Ovary (tissue), 10 donors: ENCODE measurements around the gene AQP2. TPM values are rescaled to one million over a fixed set of nuclear protein-coding genes. Genes with fewer than 3 reads are reported as not detected.

Experiments used
- DNase-seq, 5 donors: peaks; one replicate each; pipeline ENCODE4 v3.0.0-alpha.2; 2019 to 2020
- H3K27ac ChIP-seq, 2 donors: fragments of 200-600 bp; one replicate each; pipeline versions ENCODE4 v1.5.1 to v1.8.0; 2019 to 2022
- H3K27me3 ChIP-seq: fragments of 200-600 bp; one replicate; pipeline ENCODE4 v1.8.0; 2022
- H3K36me3 ChIP-seq: fragments of 200-600 bp; sonication (generic); one replicate; pipeline ENCODE4 v1.5.1; 2019
- H3K4me1 ChIP-seq: one replicate; pipeline ENCODE4 v1.8.1; 2013; ENCODE audit warnings: mild to moderate bottlenecking, moderate library complexity; ENCODE audit not compliant: insufficient read depth
- H3K4me3 ChIP-seq: fragments of 200-600 bp; sonication (generic); one replicate; pipeline ENCODE4 v1.5.1; 2017
- H3K9me3 ChIP-seq, 2 donors: fragments of 200-600 bp in 1 of 2; sonication (generic) in 1 of 2; one replicate each; pipeline versions ENCODE4 v1.5.1 to v1.8.1; 2013 to 2019; ENCODE audit warnings: mild to moderate bottlenecking in 1 of 2, moderate library complexity in 1 of 2
- EP300 ChIP-seq: sonication (generic); formaldehyde crosslinking; IDR thresholded peaks from one replicate; pipeline ENCODE4 v1.6.1; 2017; ENCODE audit warnings: antibody characterized with exemption
- POLR2A ChIP-seq: fragments of 450-650 bp; IDR thresholded peaks from one replicate; pipeline ENCODE4 v1.6.1; 2017; ENCODE audit warnings: antibody characterized with exemption, mild to moderate bottlenecking, moderate library complexity
- WGBS, 3 donors: extraction: QIAGEN DNeasy Blood & Tissue Kit in 1 of 3; methylation state at CpG; one replicate each; pipeline versions ENCODE4 v1.1.5 to v1.1.7; 2013 to 2017; 5-methylcytosine and 5-hydroxymethylcytosine counted together
- intact Hi-C, 4 donors: fragments of 100-400 bp; cut with DNase I; formaldehyde crosslinking; loops; one replicate each; pipeline versions ENCODE4 v1.11.0 to v1.15.1; 2022 to 2023
- long read RNA-seq, 3 donors: library from polyadenylated mRNA in 2 of 3; unstranded in 2 of 3; transcript quantifications; one replicate each; pipeline ENCODE4 v2.0.0 and lab custom pipeline, GENCODE V29; 2021 to 2026
- polyA plus RNA-seq, 2 donors: library from polyadenylated mRNA; stranded (reverse); fragments of 200-250 nt in 1 of 2; fragments of 350-450 nt in 1 of 2; fragmentation: Illumina TruSeq in 1 of 2; extraction: RNeasy Lipid Tissue Mini Kit (QIAGEN cat#74804) in 1 of 2; gene quantifications; one replicate each; pipeline ENCODE4 v1.2.3, GENCODE V29; 2013 to 2014
- total RNA-seq, 7 donors: library from RNA; depleted of rRNA in 2 of 7; stranded (reverse); fragments of >200 nt in 2 of 7; fragmentation: NEBNext Ultra II Directional in 3 of 7; extraction: Animal tissue kit (Norgen Biotek cat#: 25700) in 3 of 7; gene quantifications; one replicate each; pipeline versions ENCODE4 v1.1.0 to v1.2.4, GENCODE V29; 2016 to 2023
- TF ChIP-seq, protein P1 (sequence below), 3 donors: fragments of 450-650 bp in 2 of 3; fragments of 200-600 bp in 1 of 3; IDR thresholded peaks; one replicate each; pipeline versions ENCODE4 v1.5.1 to v1.8.0; 2016 to 2022; ENCODE audit warnings: antibody characterized with exemption in 3 of 3, mild to moderate bottlenecking in 1 of 3
- donor health status: DM: no; HTN: no; CAD: no; lungs with moderate emphysema.
- donor health status: DM: no; HTN: no; CAD: no.
- donor health status: Bipolar disorder and iron deficiency.
- donor health status: DM: yes; HTN: yes; CAD: no.
- donor health status: DM: no; HTN: no; CAD: no.
- donor health status: DM: yes; HTN: yes; CAD: no.

AQP2 gene
- 1 to 10 TPM in 1 of 7 donors, under 1 TPM in 1, not detected in 5; 0.11 to 2.1 TPM for total RNA-seq
- 1 to 10 TPM in 1 of 2 donors, not detected in 1; 3.7 TPM for polyA plus RNA-seq
- long read RNA-seq, donor 1 = 0 reads
- long read RNA-seq, donor 2 = 0 reads
- long read RNA-seq, donor 3 = 0 reads

GRCh38 chr12:49950273-49951251 is at the start of gene AQP2:
Gene AQP2, plus strand, starts transcription at chr12:49950737. Its CDS starts 94 bp downstream, at chr12:49950831.
- no peak within 1 kb of the TSS for H3K4me3 ChIP-seq
- peak in 2 of 5 donors; percentile 2 to 28 for DNase-seq
- TF ChIP-seq POLR2A (no peak), EP300 (no peak)
- TF ChIP-seq, protein P1, sequence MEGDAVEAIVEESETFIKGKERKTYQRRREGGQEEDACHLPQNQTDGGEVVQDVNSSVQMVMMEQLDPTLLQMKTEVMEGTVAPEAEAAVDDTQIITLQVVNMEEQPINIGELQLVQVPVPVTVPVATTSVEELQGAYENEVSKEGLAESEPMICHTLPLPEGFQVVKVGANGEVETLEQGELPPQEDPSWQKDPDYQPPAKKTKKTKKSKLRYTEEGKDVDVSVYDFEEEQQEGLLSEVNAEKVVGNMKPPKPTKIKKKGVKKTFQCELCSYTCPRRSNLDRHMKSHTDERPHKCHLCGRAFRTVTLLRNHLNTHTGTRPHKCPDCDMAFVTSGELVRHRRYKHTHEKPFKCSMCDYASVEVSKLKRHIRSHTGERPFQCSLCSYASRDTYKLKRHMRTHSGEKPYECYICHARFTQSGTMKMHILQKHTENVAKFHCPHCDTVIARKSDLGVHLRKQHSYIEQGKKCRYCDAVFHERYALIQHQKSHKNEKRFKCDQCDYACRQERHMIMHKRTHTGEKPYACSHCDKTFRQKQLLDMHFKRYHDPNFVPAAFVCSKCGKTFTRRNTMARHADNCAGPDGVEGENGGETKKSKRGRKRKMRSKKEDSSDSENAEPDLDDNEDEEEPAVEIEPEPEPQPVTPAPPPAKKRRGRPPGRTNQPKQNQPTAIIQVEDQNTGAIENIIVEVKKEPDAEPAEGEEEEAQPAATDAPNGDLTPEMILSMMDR (IDR thresholded peaks at IDR 0.05) = no peak
- no peaks in the 10 kb centered on the region for H3K36me3 ChIP-seq
- H3K4me1 ChIP-seq = no peaks in the 10 kb centered on the region
- H3K27me3 ChIP-seq = no peaks in the 10 kb centered on the region
- no peaks in the 10 kb centered on the region for H3K9me3 ChIP-seq
- intact Hi-C loops = no loop called here
- H3K27ac ChIP-seq = no peak within 1 kb of the TSS
- 80 to 82% (median 82%) methylated on average over 32 of the region's 32 CpGs for WGBS, 3 donors

GRCh38 chr12:49901026-49901425 is 49.5 kb upstream of the AQP2 start:
- Histone ChIP-seq H3K9me3 (no peaks in the 10 kb centered on the region), H3K4me3 (no peak overlapping the region), H3K36me3 (no peaks in the 10 kb centered on the region), H3K4me1 (peaks cover 1% of the 10 kb centered on the region), H3K27me3 (no peaks in the 10 kb centered on the region), H3K27ac (no peak overlapping the region)
- 82 to 88% (median 86%) methylated on average over 4 of the region's 4 CpGs for WGBS, 3 donors
- TF ChIP-seq, protein P1 (IDR thresholded peaks at IDR 0.05) = no peak
- TF ChIP-seq EP300 = no peak
- no peak for TF ChIP-seq POLR2A
- intact Hi-C loops = no loop called here
- peak in 1 of 5 donors; percentile 10 for DNase-seq

- Histone ChIP-seq H3K4me3 (no peak overlapping the region), H3K4me1 (peaks cover 1% of the 10 kb centered on the region), H3K36me3 (no peaks in the 10 kb centered on the region), H3K27ac (no peak overlapping the region), H3K27me3 (no peaks in the 10 kb centered on the region), H3K9me3 (no peaks in the 10 kb centered on the region)
- DNase-seq = peak in 2 of 5 donors; percentile 4 to 22
- TF ChIP-seq, protein P1 (IDR thresholded peaks at IDR 0.05) = no peak
- TF ChIP-seq POLR2A (no peak), EP300 (no peak)
- WGBS, 3 donors = 92 to 93% (median 93%) methylated on average over 5 of the region's 5 CpGs
- intact Hi-C loops = no loop called here
Measured at GRCh38 chr12:49901986-49902385, 48.6 kb upstream of the AQP2 start.

DNA sequence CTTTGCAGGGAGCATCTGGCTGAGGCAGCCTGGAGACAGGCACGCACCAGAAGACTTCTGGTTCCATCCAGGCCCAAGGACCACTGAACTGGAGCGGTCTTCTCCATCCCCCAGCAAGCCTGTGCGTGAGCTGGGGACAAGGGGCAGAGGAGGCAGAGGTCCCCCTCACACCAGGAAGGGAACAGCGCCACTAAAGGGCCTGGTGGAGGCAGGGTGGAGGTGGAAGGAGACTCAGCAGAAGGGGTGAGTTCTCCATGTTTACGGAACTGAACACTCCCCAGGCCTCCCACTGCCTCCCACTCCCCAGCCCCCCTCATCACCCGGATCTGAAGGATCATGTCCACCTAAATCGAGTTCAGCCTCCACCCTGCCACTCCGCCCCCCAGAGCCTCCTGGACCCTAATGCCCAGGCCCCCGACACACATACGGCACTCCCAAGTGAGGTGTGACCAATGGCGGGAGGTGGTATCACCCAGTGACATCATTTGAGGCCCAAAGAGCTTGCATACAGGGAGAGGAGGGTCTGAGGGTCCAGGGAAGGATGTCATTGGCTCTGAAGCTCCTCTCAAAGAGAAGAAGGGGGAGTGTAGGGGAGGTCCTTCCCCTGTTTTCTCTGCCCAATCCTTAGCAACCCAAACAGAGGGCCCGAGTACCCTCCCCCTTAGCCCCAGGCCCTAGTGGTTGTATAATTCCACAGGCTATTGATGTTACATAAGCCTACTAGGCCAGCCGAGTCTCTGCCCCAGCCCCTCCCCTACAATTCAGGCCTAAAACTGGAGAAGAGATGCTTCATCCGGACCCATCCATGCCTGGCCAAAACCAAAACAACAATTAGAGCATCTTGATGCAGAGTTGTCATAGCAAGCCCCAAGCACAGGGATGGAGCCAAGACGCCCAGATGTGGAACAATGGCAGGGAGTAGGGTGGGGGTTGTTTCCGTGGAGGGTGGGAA is 47.9 kb upstream of the AQP2 start:
- peak in 2 of 5 donors; percentile 13 to 29 for DNase-seq

More for the DNA sequence above, 47.9 kb upstream of the AQP2 start:
- H3K4me3 ChIP-seq = no peak overlapping the region
- TF ChIP-seq EP300 = no peak
- no peak overlapping the region for H3K27ac ChIP-seq
- WGBS, 3 donors = 80 to 84% (median 82%) methylated on average over 16 of the region's 16 CpGs
- peaks cover 1% of the 10 kb centered on the region for H3K4me1 ChIP-seq
- H3K36me3 ChIP-seq = no peaks in the 10 kb centered on the region
- no peaks in the 10 kb centered on the region for H3K9me3 ChIP-seq
- no peaks in the 10 kb centered on the region for H3K27me3 ChIP-seq
- intact Hi-C loops = no loop called here
